NCI-H2081 (cell line): ENCODE results near the gene GRK6.
A peak's percentile ranks its signal among the peaks of the same experiment; 100 is the strongest.

Experiments
- DNase-seq, 2 experiments: peaks; one replicate each; lab custom pipeline; 2025; lab: John Stamatoyannopoulos, UW

The GRK6 gene

DNA sequence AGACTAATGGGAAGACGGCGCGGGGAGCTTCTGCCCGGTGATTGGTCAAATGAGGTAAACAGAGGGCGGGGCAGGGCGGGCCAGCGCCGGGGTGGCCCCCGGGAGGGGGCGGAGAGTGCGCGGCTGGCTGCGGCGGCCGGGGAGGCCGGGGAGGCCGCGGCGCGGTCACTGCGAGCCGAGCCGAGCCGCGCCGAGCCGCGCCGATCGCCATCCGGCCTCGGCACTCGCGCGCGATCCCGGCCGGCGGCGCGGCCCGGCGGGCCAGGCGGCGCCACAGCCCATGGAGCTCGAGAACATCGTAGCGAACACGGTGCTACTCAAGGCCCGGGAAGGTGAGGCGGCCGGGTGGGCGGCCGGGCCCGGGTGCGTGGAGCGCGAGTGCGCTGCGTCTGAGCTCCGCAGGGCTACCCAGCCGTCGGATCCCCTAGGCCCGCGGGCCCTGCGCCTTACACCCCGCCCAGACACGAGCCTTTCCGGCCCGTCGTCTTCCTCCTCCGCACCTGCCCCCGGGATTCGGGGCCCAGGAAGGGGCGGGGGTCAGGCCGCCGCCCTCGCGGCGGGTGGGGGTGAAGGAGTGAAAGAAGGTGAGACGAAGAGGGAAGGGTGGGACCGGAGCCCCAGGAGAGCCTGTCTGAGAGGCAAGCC lies at the start of gene GRK6:
GRK6 (plus strand) TSS at position 111 of the 645 bp plus-strand sequence; CDS start at position 281, 170 bp downstream.
- peak; percentile 24 to 37 for DNase-seq

DNA sequence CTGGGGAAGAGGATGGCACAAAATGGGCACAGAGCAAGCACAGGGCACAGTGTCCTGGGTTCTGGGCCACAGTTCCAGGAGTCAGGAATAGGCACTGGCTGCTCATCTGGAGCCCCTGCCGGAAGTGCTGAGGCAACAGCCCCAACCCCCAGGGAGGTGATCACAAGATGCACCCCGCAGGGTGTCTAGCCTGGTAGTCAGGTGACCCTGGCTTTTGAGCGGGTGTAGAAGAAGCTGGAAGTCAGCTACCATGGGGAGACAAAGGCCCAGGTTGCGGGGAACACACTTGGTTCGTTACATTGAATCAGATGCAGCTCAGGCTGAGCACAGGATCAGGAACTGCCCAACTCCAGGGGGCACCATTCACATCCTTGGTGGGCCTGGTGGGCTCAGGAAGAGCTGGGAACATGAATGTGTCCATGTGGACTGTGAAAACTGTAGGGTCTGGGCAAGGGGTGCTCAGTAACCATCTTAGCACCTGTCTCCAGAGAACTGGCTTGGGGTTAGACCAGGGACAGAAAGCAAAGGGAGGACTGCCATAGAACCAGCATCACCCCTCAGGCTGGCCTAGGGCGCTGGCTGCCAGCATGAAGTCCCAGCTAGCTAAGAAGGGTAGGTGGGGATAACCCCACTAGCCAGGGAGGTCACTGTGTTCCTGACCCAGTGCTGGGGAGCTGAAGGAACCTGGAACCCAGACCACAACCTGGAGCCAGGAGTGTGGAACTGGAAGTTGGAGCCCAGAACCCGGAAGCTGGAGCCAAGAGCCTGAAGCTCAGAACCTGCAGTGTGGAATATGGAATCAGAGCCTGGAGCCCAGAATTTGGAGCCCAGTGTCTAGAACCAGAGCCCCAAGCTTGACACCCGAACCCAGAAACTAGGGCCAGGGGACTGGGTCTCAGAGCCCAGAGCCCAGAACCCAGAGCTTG lies 48.4 kb upstream of the GRK6 start:
- DNase-seq, result no peak

DNA sequence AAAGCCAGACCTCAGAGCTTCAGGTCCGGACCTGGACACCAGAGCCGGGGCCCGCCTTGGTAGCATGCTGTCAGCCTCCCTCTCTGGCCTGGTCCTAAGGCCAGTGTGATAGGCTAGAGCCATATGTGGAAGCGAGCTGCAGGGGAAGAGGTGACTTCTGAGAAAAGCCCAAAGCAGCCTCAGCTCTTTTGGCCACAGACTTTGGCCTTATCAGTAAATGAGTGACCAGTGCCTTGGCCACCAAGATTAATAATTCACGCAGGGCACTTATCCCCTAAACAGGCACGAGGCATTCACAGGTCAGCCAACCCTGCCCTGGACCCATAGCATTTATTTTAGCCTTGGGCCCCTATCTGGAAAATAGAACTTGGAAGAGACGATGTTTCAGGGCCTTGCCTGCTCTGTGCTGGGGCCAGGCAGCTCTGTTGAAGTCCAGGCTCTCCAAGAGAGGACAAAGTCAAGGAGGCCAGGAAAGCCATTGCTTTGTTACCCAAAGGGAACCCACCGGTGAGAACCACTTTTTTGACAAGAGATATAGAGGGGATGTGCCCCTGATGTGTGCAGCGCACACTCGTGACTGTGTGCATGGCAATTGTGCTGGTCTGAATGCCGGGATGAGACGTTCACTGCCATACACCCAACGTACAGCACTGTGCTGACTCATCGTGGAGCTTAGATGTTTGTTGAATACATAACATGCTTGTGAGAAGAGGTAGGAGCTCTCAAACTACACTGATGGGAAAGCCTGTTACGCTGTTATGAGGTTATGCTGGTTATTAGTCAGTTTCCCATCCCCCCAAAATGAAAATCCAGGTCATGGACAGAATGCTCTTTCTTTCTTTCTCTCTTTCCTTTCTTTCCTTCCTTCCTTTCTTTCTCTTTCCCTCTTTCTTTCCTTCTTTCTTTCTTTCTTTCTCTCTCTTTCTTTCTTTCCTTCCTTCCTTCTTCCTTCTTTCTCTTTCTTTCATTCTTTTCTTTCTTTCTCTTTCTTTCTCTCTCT lies 47.3 kb upstream of the GRK6 start:
- DNase-seq, result no peak

DNA sequence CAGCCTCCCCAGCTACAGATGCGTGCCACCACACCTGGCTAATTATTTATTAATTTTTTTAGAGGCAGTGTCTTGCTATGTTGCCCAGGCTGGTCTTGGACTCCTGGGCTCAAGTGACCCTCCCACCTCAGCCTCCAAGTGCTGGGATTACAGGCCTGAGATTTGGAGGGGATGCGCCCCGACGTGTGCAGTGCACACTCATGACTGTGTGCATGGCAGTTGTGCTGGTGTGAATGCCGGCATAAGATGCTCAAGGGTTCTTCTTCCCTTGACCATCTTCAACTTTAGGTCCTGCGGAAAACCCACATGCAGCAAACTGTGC lies 45.7 kb upstream of the GRK6 start:
- no peak for DNase-seq

DNA sequence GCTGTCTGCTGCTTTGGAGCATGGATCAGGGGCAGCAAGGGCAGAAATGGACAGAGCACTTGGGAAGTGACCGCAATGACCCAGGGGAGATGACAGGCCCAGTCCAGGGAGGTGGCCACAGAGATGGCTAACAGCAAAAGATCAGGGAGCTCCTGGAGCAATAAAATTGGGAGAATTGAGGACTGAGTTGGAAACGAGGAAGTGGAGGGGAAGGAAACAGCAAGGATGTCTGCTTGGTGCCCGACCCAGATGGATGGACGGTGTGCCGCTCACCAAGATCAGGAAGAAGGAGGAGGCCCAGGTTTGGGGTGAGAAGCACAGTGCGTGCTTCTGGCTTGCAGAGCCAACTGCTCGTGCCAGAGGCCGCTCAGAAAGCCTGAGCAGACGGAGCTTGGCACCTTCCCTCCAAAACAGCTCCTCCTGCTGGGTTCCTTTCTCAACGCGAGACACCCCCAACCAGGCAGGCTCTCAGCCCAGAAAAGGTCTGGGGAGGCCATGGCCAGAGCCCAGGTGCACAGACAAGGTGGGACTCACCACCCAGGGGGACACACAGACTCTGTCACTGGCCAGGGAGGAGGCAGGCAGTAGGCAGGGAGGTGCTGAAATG lies 44.0 kb upstream of the GRK6 start:
- peak in 1 of 2 experiments; percentile 30 for DNase-seq

DNA sequence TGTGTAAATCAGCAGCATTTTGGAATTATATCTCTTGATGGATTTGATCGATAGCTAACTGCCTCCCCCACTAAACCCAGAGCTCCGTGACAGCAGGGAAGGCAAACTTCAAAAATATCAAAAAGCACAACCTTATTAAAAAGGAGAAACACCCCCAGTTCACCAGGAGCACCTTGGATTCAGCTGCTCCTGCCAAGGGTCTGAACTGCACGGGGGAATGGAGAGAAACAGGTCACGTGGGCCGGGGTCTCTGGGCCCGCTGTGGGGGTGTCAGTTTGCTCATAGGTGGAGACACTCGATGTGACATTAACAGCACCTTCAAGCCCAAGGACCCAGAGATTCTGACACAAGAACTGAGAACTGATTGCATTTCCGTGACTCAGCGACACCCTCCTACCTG lies 43.3 kb upstream of the GRK6 start:
- no peak for DNase-seq

DNA sequence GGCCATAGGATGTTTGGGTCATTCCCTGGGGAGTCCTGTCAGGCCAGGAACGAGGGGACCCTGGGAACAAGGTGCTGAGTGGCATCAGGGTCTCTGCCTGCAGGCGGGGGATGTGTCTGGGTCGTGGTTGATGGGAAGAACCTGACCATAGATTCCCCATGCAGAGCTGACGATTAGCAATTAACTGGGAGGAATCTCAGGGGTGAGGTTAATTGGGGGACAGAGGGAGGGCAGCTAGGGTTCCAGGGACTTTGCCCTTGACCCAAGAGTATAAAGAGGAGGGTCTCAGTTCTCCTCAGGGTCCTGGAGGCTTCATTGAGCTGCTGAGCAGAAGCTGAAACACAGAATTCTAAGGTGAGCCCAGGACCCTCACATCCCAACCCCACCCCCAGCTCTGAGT lies 42.3 kb upstream of the GRK6 start, which contains the start of gene SLC34A1:
SLC34A1 (plus strand) TSS at position 301 of the 400 bp plus-strand sequence. CDS start 1,308 bp downstream, outside the sequence.
- no peak for DNase-seq

DNA sequence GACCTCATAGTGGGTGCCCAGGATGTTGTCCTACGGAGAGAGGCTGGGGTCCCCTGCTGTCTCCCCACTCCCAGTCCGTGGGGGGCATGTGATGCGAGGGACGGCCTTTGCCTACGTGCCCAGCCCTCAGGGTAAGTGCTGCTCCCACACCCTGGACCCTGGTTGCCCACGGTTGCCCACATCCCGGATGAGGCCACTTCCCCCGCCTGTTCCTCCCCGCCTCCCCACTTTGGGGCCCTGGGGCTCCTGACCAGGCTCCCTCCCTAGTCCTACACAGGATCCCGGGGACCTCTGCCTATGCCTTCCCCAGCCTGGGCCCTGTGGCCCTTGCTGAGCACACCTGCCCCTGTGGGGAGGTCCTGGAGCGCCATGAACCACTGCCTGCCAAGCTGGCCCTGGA lies 40.8 kb upstream of the GRK6 start:
- DNase-seq, result no peak

DNA sequence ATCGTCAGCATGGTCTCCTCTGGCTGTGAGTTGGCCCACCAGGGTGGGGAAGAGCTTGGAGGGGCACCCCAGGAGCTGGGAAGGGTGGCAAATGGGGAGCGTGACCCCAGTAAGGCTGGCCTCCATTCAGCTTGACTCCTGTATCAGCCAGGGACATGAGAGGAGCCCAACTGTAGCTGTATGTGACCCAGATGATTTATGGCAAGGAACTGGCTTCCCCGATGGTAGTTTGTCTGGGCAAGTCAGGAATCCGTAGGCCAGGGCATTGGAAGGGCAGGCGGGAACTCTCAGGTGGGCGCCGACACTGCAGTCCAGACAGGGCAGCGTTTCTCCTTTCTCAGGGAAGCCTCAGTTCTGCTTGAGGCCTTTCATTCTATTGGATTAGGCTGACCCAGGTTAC lies 39.9 kb upstream of the GRK6 start:
- no peak for DNase-seq

DNA sequence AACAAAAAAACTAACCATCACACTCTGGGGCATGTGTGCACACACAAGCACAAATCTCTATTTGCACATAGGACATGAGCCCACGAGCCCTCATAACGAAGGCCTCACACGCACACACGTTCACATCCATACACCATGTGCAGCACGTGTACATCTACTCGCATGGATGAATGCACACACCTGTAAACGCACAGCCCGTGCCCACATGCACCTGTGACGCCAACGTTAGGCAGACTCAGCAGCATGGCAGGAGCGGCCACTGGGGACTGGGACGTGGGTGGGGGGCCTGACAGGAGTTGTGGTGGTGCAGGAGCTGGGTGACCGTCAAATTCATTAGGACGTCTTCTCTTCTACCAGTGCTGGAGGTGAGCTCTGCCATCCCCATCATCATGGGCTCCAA lies 39.1 kb upstream of the GRK6 start:
- DNase-seq, result no peak

DNA sequence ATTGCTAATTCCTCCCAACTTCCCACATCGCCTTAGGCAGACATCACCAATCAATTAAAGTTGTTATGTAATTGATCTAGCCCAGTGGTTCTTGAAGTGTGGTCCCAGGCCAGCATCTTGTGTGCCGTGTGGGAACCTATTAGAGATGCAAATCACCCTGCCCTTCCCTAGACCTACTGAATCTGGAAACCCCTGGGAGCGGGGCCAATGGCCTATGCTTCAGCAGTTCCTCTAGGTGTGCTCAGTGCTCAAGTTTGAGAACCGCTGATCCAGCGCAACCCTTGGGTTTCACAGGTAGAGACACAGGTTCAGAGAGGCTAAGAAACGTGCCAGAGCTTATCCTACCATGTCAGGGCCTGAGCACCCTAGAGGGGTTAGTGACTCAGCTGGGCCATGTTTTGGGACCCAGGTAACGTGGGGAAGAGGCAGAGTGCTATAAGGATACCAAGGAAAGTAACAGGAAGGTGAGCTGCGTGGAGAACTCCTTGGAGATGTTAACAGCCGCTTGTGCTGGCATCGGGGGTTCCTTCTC lies 37.9 kb upstream of the GRK6 start:
- no peak for DNase-seq

DNA sequence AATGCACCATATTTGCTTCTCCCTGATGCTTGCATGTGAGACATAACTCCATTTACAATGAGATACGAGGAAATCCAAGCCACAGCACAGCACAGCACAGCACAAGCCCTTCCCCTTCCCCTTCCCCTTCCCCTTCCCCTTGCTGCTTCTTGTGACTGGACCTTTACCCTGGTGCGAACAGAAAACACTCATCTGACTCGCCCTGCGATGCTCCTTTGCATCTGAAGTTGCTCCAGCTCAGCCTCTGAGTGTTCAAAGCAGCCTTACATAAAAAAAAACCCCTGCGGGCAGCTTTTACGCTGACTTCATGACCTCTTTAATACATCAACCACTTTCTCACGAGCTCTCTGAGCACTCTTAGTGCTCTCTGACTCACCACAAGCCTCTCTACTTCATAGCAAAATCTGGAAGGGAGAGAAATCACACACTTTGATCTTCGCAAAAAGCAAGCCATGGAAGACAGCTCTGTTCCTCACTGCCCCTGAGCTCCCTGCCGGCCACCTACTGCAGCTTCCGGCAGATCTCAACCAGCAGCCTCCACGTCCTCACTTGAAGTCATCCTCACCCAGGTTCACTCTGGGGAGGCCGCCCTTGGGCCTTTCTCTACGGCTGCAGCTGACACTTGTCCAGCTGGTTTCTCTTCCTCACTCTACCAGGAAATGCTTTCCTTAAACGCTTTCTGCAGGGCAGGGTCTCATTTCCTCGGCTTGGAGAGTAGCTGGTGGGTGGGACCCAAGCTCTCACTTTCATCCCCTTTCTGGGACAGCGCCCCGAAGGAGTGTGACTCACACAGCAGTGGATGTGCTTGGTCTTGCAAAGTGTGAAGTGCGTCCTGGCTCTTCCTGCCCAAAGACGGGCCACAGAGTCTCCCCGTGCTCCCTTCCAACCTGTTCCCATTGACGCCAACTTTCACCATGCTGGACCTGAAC lies 37.0 kb upstream of the GRK6 start:
- no peak for DNase-seq

DNA sequence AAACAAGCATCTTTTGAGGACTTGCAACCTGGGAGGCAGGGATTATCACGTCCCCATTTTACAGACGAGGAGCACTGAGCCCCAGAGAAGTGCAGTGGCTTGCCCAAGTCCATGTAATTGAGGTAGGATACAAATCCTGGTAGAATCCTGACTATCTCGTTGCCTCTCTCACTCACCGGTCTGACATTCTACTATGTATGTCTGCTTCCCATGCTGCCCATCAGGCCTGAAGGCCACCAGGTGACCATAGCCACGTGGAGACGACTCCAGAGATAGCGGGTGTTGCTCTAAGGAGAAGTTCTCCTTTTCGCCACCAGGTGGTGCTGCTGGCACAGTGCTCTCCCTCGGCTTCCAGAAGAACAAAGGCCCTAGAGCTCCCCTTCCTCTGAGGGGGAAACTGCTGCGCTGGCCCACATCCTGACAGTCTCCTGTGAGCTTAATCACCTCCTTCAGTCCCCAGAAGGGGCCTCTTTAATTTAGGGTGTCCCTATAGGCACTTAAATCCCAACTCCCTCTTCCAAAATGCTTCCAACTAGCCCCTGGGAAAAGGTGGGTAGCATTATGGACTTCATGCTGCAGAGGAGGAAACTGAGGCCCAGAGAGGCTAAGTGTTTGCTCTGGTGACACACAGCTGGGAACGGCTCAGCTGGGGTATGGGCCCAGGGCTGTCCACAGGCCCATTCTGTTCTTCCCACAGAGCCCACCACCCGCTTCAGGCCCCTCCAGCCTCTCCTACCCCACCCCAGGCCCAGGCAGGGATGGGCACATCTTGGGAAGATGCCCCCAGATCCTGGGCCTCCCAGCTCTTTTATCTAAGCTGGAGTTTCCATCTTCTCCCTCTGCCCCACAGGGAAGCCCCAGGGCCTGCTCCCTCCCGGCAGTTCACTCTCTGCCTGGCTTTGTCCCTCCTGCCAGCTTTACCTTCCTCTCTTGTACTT lies 35.8 kb upstream of the GRK6 start:
- DNase-seq, result peak; percentile 88 to 91

DNA sequence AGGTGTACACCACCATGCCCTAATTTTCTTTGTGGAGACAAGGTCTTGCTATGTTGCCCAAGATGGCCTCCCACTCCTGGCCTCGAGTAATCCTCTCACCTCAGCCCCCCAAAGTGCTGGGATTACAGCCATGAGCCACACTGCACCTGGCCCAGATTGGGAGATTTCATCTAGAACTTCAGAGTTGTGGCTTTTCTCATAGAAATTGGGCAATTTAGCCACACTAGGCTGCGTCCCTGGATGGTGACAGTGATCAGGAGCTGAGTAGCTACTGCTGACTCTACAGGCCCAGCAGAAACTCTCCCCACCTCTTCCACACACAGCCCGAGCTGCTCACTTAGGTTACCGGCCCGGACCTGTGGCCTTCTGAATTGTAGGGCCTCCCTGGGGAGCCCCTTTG lies 33.7 kb upstream of the GRK6 start:
- no peak for DNase-seq

DNA sequence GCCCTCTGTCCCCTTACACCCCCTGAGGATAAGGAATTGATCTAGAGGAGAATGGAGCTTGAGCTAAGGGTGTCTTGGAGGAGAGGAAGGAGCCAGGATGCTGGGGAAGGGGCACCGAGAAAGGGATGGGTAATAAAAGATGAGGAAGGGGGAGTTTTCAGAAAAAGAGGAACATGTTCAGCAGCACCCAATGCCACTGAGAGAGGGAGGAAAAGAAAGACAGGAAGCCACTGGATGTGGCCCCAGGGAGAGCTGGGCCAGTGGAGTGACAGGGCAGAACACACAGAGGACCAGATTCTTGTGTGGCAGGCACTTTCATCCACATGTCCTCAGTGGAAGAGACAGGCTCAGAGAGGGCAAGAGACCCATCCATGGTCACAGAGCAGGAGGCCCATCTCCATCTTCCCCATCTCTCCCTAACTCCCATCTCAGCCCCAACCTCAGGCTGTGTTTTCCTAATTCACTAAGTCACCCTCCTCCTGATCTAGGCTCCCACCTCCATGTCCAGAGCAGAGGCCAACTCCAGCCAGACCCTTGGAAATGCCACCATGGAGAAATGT lies 33.2 kb upstream of the GRK6 start:
- no peak for DNase-seq

DNA sequence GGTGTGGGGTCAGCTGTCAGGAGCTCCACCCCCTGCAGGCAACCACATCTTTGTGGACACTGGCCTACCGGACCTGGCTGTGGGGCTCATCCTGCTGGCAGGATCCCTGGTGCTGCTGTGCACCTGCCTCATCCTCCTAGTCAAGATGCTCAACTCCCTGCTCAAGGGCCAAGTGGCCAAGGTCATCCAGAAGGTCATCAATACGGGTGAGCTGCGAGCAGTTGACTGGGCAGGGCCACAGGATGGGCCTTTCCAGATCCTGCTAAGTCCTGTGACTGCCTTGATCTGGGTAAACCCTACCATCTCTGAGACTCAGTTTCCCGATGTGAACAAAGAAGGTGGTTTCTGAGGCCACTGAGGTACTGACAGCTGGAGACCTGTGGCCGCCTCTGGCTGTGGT lies 32.5 kb upstream of the GRK6 start:
- DNase-seq, result no peak

DNA sequence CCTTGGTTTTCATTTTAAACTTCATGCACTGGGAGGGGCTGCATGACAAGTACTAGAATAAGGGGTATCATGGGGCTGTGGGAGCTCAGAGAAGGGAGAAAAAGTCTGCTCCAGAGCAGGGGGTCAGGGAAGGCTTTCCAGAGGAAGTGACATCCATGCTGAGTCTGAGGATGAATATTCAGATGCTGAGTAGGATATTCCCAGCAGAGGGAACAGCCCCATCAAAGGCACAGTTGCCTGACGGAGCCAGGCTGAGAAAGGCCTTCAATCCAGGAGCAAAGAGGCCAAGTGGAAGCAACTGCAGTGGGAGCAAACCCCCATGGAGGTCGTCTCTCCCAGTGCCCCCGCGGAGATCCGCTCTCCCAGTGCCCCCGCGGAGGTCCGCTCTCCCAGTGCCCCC lies 30.4 kb upstream of the GRK6 start:
- DNase-seq, result no peak

DNA sequence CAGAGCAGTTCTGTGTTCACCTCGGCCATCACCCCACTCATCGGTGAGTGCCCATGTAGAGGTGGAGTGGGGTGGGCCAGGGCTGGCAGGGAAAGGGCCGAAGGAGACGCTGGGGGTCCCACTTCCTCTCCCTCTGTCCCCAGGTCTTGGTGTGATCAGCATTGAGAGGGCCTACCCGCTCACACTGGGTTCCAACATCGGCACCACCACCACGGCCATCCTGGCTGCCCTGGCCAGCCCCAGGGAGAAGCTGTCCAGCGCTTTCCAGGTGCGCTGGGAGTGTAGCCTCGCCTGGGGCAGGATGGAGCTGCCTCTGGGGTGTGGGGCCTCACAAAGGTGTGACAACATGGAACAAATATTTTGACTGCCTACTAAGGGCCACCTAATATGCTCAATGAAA lies 29.7 kb upstream of the GRK6 start:
- no peak for DNase-seq

DNA sequence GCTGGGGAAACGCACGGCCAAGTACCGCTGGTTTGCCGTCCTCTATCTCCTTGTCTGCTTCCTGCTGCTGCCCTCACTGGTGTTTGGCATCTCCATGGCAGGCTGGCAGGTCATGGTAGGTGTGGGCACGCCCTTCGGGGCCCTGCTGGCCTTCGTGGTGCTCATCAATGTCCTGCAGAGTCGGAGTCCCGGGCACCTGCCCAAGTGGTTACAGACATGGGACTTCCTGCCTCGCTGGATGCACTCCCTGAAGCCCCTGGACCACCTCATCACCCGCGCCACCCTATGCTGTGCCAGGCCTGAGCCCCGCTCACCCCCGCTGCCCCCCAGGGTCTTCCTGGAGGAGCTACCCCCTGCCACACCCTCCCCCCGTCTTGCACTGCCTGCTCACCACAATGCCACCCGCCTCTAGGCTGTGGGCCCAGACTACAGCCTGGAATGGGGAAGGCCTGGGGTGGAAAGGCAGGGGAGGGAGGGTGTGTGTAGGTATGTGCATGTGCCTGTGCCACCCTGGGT lies 28.5 kb upstream of the GRK6 start:
- DNase-seq, result no peak
